Activated CD8-positive, alpha-beta memory T cell treated with anti-CD3 and anti-CD28 coated beads, Interleukin-2, amount 50 U/mL, for 24 hours (primary cell): ENCODE results near the gene PDIA5.

Experiments
- DNase-seq: peaks from one replicate; pipeline ENCODE4 v3.0.0-alpha.2; 2020; ENCODE audit errors: extremely low read depth

PDIA5 gene

DNA sequence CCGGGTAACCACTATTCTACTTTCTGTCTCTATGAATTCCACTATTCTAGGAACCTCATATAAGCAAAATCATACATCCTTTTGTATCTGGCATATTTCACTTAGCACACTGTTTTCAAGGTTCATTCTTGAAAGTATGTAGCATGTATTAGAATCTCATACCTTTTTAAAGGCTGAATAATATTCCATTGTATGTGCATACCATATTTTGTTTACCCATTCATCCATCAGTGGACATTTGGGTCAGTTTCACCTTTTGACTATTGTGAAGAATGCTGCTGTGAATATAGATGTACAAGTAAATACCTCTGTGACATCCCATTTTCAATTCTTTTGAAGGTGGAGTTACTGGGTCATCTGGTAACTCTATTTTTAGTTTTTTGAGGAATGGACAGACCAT lies 98.3 kb downstream of the PDIA5 start:
- no peak for DNase-seq

- DNase-seq = no peak
Observed at GRCh38 chr3:123167686-123168085, 100.9 kb downstream of the PDIA5 start.

- DNase-seq = no peak
Observed at GRCh38 chr3:123168122-123168521, 101.3 kb downstream of the PDIA5 start.

DNA sequence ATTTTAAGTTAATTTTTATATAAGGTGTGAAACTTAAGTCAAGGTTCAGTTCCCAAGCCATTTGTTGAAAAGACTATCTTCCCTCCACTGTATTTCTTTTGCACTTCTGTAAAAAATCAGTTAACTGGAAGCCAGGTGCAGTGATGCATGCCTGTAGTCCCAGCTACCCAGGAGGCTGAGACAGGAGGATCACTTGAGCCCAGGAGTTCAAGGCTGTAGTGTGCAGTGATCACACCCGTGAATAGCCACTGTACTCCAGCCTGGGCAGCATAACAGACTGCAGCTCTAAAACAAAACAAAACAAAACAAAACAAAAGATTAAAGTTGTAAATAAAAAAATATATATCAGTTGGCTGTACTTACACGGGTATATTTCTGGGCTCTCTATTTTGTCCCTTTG lies 101.8 kb downstream of the PDIA5 start:
- no peak for DNase-seq

- DNase-seq = no peak
Observed at GRCh38 chr3:123169492-123169929, 102.7 kb downstream of the PDIA5 start.

- no peak for DNase-seq
Observed at GRCh38 chr3:123169930-123170329, 103.1 kb downstream of the PDIA5 start.

- DNase-seq = no peak
Observed at GRCh38 chr3:123180791-123181190, 114.0 kb downstream of the PDIA5 start.

DNA sequence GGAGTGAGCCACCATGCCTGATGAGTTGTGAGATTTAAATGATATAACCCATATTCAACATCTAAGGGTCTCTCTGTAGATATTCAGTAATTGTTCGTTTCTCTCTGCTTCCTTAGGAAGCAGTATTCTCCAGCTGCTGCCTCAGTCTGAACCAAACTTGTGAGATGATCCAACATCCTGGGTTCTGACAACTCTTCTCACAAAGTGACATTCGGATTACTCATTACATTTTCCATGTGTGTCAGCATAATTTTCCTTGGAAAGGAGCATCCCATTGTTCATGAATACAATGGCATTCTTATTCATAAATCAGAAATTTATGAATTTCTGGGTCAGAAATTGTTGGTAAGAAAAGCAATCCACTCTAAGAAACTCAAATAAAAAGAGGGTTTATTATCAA lies 119.9 kb downstream of the PDIA5 start:
- DNase-seq = no peak

DNA sequence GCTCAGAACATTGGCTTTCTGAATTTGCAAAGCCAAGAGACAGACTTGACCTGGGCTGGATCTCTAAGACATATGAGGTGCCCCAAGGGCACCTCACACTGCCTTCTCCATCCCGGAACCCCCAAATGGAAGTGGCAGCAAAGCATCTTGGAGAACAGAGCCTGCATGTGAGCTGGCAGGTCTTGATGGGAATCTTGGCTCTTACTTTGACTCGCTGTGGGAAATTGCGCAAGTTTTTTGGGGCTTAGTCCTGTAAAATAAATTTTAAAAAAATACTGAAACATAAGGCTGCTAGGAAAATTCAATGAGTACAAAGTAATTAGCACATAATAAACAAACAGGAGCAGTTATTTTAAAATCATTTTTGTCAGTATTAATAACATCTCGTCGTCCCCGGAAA lies 121.2 kb downstream of the PDIA5 start:
- DNase-seq = no peak

GRCh38 chr3:123193448-123194101 lies 126.8 kb downstream of the PDIA5 start:
- DNase-seq = no peak

DNA sequence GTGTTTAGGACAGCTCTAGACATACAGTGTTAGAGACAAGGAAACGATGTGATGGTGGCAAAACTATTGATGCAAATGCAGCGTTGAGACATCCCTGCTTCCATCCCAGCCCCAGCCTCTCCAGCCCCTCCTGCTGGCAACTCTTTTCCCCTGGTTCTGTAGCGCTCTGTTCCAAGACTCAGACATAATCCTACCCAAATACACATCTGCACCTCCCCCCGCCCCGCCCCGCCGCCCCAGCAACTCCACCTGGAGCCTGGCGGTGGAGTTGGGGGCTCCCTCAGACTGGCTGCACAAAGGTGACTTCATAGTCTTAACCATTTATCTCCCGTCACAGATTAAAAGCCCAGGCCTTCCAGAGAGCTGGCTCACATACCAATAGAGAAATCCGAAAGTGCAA lies 127.7 kb downstream of the PDIA5 start:
- DNase-seq = no peak

DNA sequence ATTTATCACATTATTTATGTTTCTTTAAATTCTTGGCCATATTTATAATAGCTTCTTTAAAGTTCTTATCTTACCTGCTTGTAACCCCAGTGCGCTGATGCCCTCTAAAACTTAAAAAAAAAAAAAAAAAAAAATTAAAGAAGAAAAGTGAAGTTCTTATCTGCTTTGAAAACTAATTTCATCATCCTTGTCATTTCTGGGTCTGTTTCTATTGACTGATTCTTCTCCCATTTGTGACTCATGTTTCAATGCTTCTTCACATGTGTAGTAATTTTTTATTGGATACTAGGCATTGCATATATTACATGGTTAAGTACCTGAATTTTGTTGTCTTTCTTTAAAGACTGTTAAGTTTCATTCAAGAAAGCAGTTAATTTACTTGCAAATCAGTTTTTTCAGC lies 131.5 kb downstream of the PDIA5 start:
- DNase-seq = no peak

DNA sequence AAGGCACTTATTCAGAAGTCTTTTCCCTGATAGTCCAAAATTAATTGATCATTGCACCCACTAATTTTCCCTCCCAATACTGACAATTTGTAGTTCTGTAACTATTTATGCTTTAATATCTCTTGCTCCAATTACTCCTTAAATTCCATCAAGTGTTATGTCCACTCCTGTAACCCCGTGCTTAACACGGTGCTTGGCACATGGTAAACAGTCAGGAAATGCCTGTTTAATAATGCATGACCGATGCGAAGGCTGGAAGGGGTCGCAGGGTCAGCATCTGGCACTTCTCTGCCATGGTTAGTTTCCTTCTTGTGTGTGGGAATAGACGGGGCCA lies 134.4 kb downstream of the PDIA5 start:
- no peak for DNase-seq

DNA sequence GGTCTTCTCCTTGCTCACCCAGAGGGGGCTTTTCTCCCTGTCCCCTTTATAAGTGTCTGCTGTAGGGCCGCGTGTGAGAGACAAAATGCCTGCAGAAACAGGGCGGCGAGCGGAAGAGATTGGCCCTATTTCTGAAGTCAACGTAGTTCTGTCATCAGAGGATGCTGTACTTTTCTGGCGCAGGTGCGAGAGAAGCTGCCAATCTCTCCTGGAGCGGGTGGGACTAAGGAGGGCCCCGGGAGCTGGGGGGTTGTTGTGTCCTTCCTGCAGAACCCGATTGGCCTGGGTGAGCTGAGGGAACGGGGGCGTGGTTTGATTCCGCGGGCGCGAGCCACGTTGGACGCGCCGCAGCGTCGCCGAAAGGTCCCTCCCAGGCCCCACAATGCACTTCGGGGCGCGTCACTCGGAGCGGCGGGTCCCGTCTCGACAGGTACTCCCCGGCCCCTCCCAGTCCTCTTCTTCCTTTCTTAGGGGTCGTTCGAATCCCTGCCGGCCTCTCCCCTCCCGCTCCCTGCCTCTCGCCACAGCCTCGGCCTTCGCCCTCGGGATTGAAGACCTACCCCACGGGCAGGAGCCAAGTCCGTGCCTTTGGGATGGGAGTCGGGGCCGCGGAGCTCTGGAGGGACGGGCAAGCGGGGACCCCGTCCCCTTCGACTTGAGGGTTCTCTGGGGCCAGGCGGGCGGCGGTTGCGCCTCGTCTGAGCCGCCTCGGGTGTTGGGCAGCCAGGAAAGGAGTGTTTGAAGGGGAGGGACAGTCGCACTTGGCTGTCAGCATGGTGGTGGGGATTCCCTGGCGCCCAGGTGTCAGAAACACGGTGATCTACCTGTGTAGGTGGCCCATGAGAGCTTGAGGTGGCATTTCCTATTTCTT lies 135.0 kb downstream of the PDIA5 start, which contains the start of gene SEC22A:
TSS of gene SEC22A (plus strand) at position 387 of the 871 bp plus-strand sequence. CDS start 7,275 bp downstream, outside the sequence.
- DNase-seq = peak; percentile 93

- no peak for DNase-seq
Observed at GRCh38 chr3:123202451-123202850, 135.6 kb downstream of the PDIA5 start.
